ENCODE measurements around the gene FGF23. TPM values are rescaled to one million over a fixed set of nuclear protein-coding genes. Genes with fewer than 3 reads are reported as not detected.

The FGF23 gene
- polyA plus RNA-seq, 4 donors = 0.04 to 0.06 (median 0.06) TPM; not detected in 1

DNA sequence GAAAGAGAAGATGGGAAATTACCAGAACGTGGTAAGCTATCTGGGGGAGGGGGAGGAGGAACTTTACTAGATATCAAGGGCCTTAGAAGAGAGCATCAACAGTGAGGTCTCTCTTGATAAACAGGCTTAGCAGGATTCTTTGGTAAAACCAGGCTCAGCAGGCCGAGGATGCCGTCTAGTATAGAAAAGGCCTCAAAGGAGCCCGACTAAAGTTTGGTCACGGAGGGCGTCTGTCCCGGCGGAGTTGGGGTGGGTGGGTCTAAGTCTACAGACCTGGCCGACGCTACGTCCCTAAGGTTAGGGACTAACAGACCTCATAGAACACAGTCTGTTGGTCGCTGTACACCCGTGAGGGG, 59.0 kb downstream of the FGF23 start:
- DNase-seq (ENCODE audit: low read depth in 4 of 4, low spot score in 2 of 4) = peak in 1 of 4 donors; percentile 31

Other genes starting within 250 kb of the FGF23 start
- gene CCND2, start 106.0 kb downstream of the FGF23 start, polyA plus RNA-seq (ENCODE audit: insufficient read length in 4 of 4) = 10 to 100 TPM; 47.6 to 65.4 (median 56.9) TPM
- gene TIGAR, start 58.5 kb downstream of the FGF23 start, polyA plus RNA-seq (ENCODE audit: insufficient read length in 4 of 4) = 1 to 10 TPM; 6.9 to 8.4 (median 7.4) TPM
- not detected for gene FGF6, start 66.1 kb upstream of the FGF23 start, polyA plus RNA-seq (ENCODE audit: insufficient read length in 4 of 4)
- 10 to 100 TPM; 24.4 to 29.0 (median 26.3) TPM for gene RAD51AP1, start 159.2 kb upstream of the FGF23 start, polyA plus RNA-seq (ENCODE audit: insufficient read length in 4 of 4)
- 10 to 100 TPM; 49.8 to 61.5 (median 59.0) TPM for gene DYRK4, start 182.5 kb upstream of the FGF23 start, polyA plus RNA-seq (ENCODE audit: insufficient read length in 4 of 4)